Measurements from ENCODE around the gene FOXN4.

The FOXN4 gene

GRCh38 chr12:109256011-109256410 lies 53.1 kb downstream of the FOXN4 start:
- DNase-seq: no peak

GRCh38 chr12:109255377-109255776 lies 53.7 kb downstream of the FOXN4 start:
- no peak for DNase-seq

DNA sequence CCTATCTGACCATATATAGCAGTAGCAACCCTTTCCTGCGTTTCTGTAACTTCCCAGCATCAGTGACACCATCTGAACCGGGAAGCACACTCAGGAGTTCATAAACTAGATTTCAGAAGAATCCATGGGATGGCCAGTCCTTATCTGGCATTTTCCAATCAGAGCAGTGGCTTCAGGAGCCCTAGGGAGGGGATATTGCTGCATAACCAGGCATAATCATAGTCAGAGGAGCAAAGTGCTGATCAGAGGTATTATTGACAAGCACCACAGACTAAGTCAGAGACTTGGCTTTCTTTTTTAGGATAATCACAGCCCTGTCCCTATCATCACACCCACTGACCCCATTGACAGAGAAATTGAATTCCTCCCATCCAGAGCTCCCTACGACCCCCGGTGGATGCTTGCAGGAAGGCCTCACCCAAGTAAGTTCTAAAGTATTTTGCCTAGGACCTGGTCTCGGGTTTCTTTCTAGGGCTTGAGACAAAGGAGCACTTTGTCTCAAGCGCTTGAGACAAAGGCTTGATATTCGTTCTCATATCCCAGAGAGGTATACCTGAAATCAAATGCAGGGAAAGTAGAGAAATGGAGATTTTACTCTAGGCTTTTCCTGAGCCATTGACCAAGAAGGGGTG lies 55.1 kb downstream of the FOXN4 start:
- no peak for DNase-seq

- DNase-seq: no peak
These were observed 56.3 kb downstream of the FOXN4 start for GRCh38 chr12:109252799-109253198.

DNA sequence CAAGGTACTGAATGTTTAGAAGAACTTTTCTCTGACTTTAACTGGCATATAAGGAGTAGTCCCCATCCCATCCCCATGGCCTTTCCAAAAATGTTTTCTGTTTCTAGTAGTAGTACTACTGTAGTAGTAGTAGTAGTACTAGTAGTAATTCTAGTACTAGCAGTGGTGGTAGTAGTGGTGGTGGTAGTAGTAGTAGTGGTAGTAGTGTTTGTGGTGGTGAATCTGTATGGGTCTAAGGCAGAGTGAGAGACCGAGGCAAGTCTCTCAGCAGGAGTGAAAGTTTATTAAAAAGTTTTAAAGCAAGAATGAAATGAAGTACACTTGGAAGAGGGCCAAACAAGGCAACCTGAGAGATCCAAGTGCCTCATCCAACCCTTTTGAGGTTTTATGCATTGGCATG lies 58.6 kb downstream of the FOXN4 start:
- no peak for DNase-seq

GRCh38 chr12:109247831-109248654 lies 61.0 kb downstream of the FOXN4 start:
- DNase-seq: no peak

DNA sequence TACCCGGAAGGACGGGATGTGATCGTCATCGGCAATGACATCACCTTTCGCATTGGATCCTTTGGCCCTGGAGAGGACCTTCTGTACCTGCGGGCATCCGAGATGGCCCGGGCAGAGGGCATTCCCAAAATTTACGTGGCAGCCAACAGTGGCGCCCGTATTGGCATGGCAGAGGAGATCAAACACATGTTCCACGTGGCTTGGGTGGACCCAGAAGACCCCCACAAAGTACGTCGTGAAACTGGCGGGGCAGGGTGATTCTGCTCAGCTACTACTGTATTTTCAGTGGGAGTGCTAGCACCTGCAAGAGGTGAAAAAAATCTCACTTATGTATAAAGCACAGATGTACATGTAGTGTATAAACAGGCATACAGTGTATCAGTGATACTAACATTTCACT lies 62.9 kb downstream of the FOXN4 start:
- DNase-seq: no peak

DNA sequence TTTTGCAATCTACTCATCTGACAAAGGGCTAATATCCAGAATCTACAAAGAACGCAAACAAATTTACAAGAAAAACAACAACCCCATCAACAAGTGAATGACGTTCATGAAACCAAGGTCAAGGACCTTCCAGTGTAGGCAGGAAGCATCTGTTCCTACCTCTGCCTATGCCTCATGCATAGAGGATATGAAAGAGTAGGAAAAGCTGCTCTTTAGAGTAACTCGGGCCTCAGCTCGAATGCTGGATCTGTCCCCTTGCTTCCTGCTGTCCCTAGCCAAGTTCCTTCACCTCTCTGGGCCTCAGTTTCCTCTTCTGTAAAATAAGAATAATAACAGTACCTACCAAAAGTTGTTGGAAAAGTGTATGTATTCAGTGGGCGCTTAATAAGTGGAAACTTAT lies 65.0 kb downstream of the FOXN4 start:
- DNase-seq: no peak

DNA sequence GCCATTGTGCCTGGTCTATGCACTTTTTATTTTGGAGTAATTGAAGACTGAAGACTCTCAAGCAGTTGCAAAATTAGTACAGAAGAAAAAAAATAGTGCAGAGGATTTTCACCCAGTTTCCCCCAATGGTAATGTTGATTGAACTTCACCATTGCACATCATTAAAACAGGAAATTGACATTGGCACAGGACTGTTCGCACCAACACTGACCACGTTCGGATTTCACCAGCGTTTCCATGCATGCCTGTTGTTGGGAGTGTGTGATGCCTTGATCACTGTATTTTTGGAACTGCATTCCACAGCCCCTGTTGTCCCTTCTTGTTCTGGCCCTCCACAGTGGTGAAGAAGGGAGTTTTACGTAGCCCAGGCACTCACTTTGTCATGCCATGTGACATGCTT lies 67.1 kb downstream of the FOXN4 start:
- DNase-seq: no peak

DNA sequence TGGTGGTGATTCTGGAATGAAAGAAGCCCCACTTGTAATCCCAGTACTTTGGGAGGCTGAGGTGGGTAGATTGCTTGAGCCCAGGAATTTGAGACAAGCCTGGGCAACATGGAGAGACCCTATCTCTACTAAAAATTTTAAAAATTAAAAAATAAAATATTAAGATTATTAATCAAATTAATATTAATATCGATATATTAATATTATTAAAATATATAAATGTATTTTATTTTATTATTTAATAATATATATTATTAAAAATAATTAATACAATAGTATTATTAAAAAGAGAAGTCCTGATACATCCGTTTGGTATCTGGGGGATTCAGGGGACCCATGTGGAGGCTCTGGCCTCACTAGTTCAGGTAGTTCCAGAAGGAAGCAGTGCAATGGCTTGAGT lies 68.7 kb downstream of the FOXN4 start:
- DNase-seq: no peak

- DNase-seq: no peak
These were observed 69.4 kb downstream of the FOXN4 start for GRCh38 chr12:109239691-109240090.

DNA sequence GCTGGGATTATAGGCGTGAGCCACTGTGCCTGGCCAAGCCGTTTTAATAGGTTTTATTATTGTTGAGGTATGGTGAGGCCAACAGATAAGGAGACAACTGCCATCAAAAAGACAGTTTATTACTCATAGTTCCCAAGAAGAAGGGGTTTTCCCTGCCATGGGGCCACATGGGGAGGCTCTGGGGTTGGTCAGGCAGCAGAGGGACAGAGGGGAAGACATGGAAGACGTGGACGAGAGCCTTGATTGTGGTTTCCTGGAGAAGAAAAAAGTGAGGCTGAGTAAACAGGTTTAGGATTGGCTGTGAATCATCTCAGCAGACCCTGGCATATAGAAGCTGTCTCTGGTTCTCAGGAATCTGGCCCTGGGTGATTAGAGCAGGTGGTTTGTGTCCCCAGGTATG lies 69.9 kb downstream of the FOXN4 start:
- no peak for DNase-seq

- DNase-seq: no peak
These were observed 72.8 kb downstream of the FOXN4 start for GRCh38 chr12:109236257-109236656.

- DNase-seq: no peak
These were observed 75.1 kb downstream of the FOXN4 start for GRCh38 chr12:109234012-109234411.

GRCh38 chr12:109232731-109233130 lies 76.4 kb downstream of the FOXN4 start:
- no peak for DNase-seq

DNA sequence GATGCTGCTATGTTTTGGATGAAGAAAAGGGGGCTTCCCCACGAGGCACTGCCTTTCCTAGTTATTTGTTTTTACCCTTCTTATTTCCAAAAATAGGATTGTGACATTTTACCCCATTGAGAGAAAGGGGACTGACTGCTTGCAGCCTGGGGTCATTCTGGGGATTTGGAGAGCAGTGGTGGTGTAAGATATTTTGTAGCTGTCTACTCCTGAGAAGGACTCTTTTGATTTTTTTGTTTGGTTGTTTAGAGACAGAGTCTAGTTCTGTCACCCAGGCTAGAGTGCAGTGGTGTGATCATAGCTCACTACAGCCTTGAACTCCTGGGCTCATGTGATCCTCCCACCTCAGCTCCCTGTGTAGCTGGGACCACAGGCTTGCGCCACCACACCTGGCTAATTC lies 78.9 kb downstream of the FOXN4 start:
- DNase-seq: no peak

DNA sequence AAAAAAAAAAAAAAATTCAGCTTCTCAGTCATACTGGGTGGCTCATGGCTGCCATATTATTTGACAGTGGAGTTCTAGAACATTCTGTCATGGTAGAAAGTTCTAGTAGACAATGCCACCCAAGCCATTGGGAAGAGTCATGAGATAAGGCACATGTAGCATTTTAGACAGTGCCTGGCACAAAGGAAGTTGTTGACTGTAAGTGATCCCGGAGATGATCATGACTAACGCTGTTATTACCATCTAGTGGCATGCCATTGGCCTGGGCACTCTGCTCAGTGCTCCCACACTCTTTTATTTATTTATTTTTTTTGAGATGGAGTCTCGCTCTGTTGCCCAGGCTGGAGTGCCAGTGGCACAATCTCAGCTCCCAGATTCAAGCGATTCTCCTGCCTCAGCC lies 80.4 kb downstream of the FOXN4 start:
- no peak for DNase-seq

All from retina (tissue), 1 donor.